Measurements from ENCODE around the gene PAPOLB. TPM values are rescaled to one million over a fixed set of nuclear protein-coding genes. Genes with fewer than 3 reads are reported as not detected.

PAPOLB gene
- total RNA-seq, 1 donor from 2014 or later = 0.24 TPM

GRCh38 chr7:4882169-4883032 is 20.6 kb upstream of the PAPOLB start:
- H3K4me3 ChIP-seq = peak overlapping the region; percentile 74
- DNase-seq (peak; percentile 64), ATAC-seq (peak; percentile 58 to 70)
- no peaks in the 10 kb centered on the region for H3K9me3 ChIP-seq
- H3K27me3 ChIP-seq (ENCODE audit: low read depth) = no peaks in the 10 kb centered on the region
- peaks cover 29% of the 10 kb centered on the region for H3K4me1 ChIP-seq
- intact Hi-C loops (cut with DNase I) = no loop called here
- TF ChIP-seq CTCF (IDR thresholded peaks at IDR 0.05) = no peak
- H3K36me3 ChIP-seq = peaks cover 5% of the 10 kb centered on the region
- peak overlapping the region; percentile 75 for H3K27ac ChIP-seq

DNA sequence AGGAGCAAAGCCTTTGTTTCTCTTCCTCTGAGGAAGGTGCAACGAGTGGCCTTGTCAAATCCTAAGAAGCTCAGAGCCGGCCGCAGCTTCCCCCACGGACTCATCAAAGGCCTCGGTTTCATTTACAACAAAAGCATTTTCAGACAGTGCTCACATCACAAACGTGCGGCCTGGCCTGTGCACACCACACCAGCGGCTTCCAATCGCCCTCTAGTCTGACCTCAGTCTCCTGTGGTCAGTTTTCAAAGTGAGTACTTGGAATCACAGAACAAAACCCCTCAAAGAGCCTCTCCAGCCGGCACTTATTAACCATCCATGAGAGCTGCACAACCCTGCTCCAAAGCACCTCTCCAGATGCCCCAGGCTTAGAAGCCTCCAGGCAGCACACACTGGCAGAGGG is 18.4 kb upstream of the PAPOLB start:
- peak overlapping the region; percentile 8 for H3K4me3 ChIP-seq
- H3K27me3 ChIP-seq (ENCODE audit: low read depth) = no peaks in the 10 kb centered on the region
- H3K9me3 ChIP-seq = no peaks in the 10 kb centered on the region
- peaks cover 29% of the 10 kb centered on the region for H3K4me1 ChIP-seq
- intact Hi-C loops (cut with DNase I) = no loop called here
- DNase-seq (peak; percentile 54), ATAC-seq (peak; percentile 43)
- TF ChIP-seq CTCF (IDR thresholded peaks at IDR 0.05) = no peak
- peaks cover 10% of the 10 kb centered on the region for H3K36me3 ChIP-seq
- peak overlapping the region; percentile 46 for H3K27ac ChIP-seq

- TF ChIP-seq CTCF (IDR thresholded peaks at IDR 0.05) = no peak
- DNase-seq = no peak
- ATAC-seq = no peak
- intact Hi-C loops (cut with DNase I) = no loop called here
- Histone ChIP-seq H3K27ac (peak overlapping the region; percentile 46), H3K4me1 (peaks cover 29% of the 10 kb centered on the region), H3K9me3 (no peaks in the 10 kb centered on the region), H3K36me3 (peaks cover 10% of the 10 kb centered on the region), H3K4me3 (peak overlapping the region; percentile 3), H3K27me3 (ENCODE audit: low read depth) (no peaks in the 10 kb centered on the region)
Observed at GRCh38 chr7:4879396-4880081, 17.7 kb upstream of the PAPOLB start.

DNA sequence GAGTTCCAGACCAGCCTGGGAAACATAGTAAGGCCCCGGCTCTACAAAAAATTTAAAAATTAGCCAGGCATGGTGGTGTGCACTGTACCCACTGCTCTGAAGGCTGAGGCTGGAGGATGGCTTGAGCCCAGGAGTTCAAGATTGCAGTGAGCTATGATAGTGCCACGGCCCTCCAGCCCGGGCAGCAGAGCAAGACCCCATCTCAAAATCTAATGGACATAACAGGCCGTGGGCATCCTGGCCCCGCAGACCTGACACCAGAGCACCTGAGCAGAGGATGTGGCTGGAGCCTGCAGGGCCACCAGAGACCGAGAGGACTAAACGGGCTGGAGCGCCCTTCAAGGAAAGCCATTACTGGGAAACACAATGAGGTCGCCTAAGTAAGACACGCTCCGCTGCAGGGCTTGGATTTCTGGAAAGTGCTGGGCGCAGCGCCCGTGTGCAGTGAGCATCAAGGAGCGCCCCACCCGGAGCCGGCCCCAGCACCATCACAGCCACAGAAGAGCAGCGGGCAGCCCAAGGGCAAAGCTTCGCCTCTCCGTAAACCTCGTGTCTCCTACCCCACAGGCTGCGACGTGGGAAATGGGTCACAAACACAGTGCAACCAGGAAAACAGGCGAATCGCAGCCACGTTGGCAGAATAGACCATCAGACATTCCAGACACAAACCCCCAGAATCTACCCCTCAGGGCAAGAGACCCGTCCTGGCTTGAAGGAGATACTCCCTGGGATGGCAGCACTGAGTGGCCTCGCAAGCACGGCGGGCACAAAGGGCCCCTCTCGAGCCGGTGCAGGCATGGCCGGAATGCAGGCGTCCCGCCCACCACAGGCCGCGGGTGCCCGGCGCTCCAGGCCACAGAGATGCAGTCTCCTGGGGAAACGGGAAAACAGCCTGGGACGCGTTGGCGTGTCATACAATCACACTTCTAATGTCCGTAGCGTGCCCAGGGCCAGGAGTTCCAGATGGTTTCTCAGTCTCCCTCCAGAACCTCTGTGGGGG is 16.8 kb upstream of the PAPOLB start:
- DNase-seq (no peak), ATAC-seq (no peak)
- peaks cover 29% of the 10 kb centered on the region for H3K4me1 ChIP-seq
- H3K4me3 ChIP-seq = no peak overlapping the region
- no peaks in the 10 kb centered on the region for H3K9me3 ChIP-seq
- H3K36me3 ChIP-seq = peaks cover 10% of the 10 kb centered on the region
- no peak overlapping the region for H3K27ac ChIP-seq
- intact Hi-C loops (cut with DNase I) = no loop called here
- H3K27me3 ChIP-seq (ENCODE audit: low read depth) = no peaks in the 10 kb centered on the region
- TF ChIP-seq CTCF (IDR thresholded peaks at IDR 0.05) = no peak

- H3K36me3 ChIP-seq = peaks cover 10% of the 10 kb centered on the region
- peaks cover 17% of the 10 kb centered on the region for H3K4me1 ChIP-seq
- no peaks in the 10 kb centered on the region for H3K27me3 ChIP-seq (ENCODE audit: low read depth)
- intact Hi-C loops (cut with DNase I) = no loop called here
- no peak for TF ChIP-seq CTCF (IDR thresholded peaks at IDR 0.05)
- no peaks in the 10 kb centered on the region for H3K9me3 ChIP-seq
- DNase-seq (no peak), ATAC-seq (no peak)
- H3K4me3 ChIP-seq = no peak overlapping the region
- H3K27ac ChIP-seq = no peak overlapping the region
Observed at GRCh38 chr7:4876586-4876985, 14.8 kb upstream of the PAPOLB start.
